Dermis lymphatic vessel endothelial cell (primary cell): ENCODE results near the gene CSF1R. TPM values are rescaled to one million over a fixed set of nuclear protein-coding genes. Genes with fewer than 3 reads are reported as not detected.

Experiments used
- total RNA-seq: library from RNA; depleted of rRNA; stranded (reverse); fragments of >200 nt; gene quantifications from 2 replicates; pipeline ENCODE4 v1.2.1, GENCODE V29; 2014

Gene CSF1R
- total RNA-seq = not detected in 2 replicates

DNA sequence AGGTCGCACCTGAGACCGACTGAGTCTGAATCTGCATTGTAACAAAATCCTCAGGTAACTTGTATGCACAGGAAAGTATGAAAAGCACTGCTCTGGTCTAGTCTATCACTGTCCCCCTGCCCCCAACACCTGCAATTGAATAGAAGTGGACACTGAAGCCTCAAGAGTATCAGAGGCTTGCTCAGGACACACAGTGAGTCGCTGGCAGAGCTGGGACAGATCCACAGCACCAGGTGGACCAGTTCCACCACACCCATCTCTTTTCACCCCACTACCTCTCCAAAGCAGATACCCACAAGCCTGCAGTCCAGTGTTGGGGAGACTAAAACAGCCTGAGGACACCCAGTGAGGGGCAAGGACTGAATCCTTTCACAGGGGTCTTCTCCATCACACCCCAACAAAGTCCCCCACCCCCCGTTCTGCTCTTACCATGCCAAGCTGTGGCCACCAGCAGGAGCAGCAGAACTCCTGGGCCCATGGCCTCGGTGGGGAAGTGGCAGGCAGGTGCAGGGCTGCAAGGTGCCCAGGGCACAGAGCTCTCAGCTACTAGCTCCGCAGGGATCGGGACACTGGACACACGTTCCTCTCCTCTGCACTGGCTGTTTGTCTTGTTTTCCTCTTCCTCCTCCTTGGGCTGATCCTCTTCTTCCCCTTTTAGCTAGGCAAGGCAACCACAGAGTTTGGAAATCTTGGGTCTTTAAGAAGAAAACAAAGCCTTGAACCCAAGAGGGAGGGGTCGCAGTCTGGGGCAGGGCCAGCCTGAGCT, at the start of gene CSF1R:
CSF1R (minus strand) TSS at position 605 of the 766 bp plus-strand sequence; CDS start at position 478, 127 bp downstream.

Other genes starting within 250 kb of the CSF1R start
- gene PDE6A, start 141.8 kb downstream of the CSF1R start, total RNA-seq = 0.11 TPM in 1 of 2 replicates, not detected in the other
- 21.1 and 21.6 TPM in 2 replicates for gene SLC26A2, start 125.8 kb downstream of the CSF1R start, total RNA-seq
- 4.1 and 5.8 TPM in 2 replicates for gene TIGD6, start 85.9 kb downstream of the CSF1R start, total RNA-seq
- 24.1 and 26.0 TPM in 2 replicates for gene HMGXB3, start 85.8 kb downstream of the CSF1R start, total RNA-seq
- 10.4 and 11.5 TPM in 2 replicates for gene PDGFRB, start 69.3 kb upstream of the CSF1R start, total RNA-seq
- gene CDX1, start 80.2 kb upstream of the CSF1R start, total RNA-seq = under 0.01 TPM in 1 of 2 replicates, not detected in the other
- gene SLC6A7, start 103.5 kb upstream of the CSF1R start, total RNA-seq = not detected in 2 replicates
- gene CAMK2A, start 203.2 kb upstream of the CSF1R start, total RNA-seq = not detected in 2 replicates
- 0.54 TPM in 1 of 2 replicates, not detected in the other for gene ARSI, start 216.4 kb upstream of the CSF1R start, total RNA-seq